Fibroblast of mammary gland (primary cell): ENCODE data around the gene INSIG2.
A peak's percentile ranks its signal among the peaks of the same experiment; 100 is the strongest.

Source experiments
- DNase-seq: peaks from one replicate; pipeline ENCODE4 v3.0.0-alpha.2; 2010; ENCODE audit warnings: low read depth
- H3K4me3 ChIP-seq: 2 replicates; pipeline ENCODE4 v1.5.1; 2011; ENCODE audit warnings: low read depth, mild to moderate bottlenecking, low read length, moderate library complexity; ENCODE audit not compliant: control insufficient read depth
- TF ChIP-seq, protein P1 (sequence below): conservative IDR thresholded peaks from 2 replicates; pipeline ENCODE4 v1.5.1; 2011; ENCODE audit warnings: low read depth, low read length, inconsistent platforms; ENCODE audit not compliant: control insufficient read depth, insufficient read depth

INSIG2 gene

DNA sequence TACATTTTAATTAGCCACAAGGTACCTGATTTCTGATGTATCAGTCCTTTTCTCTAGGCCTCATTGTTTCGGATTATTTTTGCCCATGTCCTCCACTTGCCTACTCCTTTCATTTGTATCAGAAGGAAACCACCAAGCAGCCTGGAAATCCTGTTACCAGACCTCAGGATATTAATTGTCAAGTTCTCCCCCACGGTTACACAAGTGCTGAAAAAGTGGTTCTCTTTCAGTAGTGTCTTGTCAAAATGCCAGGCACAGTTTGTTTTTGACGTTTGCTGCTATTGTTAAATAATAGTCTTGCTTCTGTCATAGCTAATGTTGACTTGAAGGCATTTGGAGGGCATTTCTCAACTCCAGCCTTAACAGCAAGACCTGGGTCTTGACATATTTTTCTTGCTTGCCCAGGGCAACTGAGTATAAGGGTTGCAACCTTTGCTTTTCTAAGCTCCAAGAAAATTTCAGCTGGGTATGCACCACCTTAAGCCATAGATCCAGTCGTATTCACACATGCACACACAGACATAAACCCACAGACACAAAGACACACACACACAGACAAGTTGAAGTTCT is 31.0 kb downstream of the INSIG2 start:
- DNase-seq, result no peak
- TF ChIP-seq, protein P1, sequence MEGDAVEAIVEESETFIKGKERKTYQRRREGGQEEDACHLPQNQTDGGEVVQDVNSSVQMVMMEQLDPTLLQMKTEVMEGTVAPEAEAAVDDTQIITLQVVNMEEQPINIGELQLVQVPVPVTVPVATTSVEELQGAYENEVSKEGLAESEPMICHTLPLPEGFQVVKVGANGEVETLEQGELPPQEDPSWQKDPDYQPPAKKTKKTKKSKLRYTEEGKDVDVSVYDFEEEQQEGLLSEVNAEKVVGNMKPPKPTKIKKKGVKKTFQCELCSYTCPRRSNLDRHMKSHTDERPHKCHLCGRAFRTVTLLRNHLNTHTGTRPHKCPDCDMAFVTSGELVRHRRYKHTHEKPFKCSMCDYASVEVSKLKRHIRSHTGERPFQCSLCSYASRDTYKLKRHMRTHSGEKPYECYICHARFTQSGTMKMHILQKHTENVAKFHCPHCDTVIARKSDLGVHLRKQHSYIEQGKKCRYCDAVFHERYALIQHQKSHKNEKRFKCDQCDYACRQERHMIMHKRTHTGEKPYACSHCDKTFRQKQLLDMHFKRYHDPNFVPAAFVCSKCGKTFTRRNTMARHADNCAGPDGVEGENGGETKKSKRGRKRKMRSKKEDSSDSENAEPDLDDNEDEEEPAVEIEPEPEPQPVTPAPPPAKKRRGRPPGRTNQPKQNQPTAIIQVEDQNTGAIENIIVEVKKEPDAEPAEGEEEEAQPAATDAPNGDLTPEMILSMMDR, result no peak
- no peak overlapping the region for H3K4me3 ChIP-seq

DNA sequence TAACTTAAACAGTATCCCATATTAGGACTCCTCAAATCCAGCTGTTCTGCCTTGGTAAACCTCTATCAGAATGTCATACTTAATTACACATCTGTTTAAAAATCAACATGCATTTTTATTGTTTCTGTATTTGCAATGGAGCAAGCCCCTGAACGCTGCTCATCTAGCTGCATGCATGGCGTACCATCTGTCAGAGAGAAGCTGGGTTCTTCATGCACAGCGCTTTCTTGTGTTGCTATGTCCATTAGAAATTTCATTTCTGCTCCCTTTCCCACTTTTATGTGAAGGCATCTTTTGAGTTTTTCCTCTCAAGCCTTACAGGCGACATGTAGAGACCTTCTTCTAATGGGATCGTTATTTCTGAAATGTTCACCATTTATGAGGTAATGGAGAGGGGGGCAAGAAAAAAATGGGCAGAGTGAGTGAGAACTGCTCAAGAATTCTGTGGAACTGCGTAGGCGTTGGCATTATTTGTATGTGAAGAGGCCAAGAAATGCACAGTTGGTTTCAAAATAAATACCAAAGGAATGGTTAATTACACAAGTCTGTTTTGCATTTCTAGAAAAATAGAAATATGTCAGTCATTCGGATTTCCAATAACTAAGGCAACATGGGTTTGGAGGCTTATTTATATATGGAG is 31.6 kb downstream of the INSIG2 start:
- peak; percentile 38 for DNase-seq
- TF ChIP-seq, protein P1, result no peak
- no peak overlapping the region for H3K4me3 ChIP-seq

DNA sequence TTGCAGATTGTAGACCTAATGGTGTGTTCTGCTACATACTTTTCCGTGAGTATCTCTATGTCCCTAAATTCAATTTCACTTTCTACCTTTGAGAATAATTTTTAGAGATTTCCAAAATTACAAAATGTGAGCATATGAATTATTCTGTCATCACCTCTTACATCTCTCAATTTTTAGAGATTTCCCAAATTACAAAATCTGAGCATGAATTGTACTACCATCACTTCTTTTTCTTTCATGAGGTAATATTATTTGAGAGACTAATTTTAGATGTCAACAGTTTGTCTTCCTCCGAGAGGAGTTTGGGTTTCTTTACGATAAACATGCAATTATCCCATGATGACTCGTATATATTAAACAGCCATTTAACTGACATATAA is 32.1 kb downstream of the INSIG2 start:
- DNase-seq, result no peak
- no peak overlapping the region for H3K4me3 ChIP-seq
- TF ChIP-seq, protein P1, result no peak

DNA sequence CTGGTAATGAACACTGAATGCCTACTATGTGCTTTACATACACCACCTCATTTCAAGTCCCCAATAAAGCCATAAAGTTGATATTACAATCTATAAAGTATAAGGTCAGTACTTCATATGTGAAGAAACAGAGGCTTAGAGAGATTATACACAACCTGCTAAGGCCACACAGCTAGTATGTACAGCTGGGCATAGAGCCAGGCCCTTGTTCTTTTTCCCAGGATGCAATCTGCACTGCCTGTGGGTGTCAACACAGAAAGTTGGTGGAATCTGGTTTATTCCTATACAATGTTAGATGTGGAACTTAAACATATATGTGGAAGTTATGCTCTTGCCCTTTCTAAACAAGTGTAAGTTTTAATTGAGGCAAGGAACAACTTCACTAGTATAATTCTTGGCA is 32.8 kb downstream of the INSIG2 start:
- DNase-seq, result no peak
- no peak overlapping the region for H3K4me3 ChIP-seq
- TF ChIP-seq, protein P1, result no peak

DNA sequence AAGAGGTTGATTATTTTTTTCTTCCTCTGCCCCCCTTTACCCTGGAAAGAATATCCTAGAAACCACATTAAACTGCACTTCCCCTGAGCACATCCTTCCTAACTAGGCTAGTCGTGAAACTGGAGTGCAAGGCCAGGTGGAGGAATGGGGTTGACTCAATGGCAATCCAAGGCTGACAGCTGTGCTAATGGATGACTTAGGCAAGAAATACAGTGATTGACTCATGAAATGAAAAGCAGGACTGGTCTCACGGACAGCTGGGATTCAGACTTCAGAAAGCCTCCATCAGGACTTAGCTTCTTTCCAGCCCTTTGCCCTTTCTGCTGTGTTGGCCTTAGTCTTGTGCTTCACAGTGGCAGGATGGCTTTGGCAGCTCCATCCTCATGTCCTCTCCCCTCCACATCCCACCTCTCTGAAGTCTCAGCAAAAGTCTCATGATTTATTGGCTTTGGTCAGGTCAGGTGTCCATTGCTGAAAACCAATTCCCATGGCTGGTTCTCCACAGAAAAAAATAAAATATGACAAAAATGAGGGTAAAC is 33.8 kb downstream of the INSIG2 start:
- no peak for DNase-seq
- no peak overlapping the region for H3K4me3 ChIP-seq
- TF ChIP-seq, protein P1, result no peak

DNA sequence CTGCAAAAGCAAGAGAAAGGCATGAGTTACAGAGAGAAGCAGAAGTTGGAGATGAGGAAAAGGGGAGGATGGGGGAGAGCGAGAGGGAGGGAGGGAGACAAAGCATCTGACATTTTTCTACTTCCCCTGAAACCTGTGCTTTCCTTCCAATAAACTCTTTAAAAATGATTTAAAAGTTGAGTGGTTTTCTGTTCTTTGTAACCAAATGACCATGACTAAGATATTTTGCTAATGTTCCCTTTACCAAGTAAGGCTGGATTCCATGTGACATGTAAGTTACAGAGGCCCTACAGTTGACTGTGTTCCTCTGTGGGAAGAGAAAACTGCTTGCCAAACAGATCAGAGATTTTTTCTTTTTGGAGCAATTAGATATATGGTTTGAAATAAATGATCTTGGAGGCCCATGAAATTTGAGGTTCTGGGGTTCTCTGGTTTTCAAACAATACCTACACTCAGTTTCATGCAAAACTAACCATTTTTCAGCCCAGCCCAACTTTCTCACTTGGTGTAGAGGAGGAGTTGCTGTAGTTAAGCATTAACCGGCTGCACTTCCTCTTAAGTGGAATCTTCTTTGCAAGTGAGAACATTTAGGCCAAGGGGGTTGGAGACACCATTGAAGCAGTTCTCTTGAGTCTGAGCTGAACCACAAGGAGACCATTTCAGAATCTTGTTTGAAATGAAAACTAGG is 34.5 kb downstream of the INSIG2 start:
- peak; percentile 21 for DNase-seq
- TF ChIP-seq, protein P1, result no peak
- no peak overlapping the region for H3K4me3 ChIP-seq
